Measurements from ENCODE around the gene USP48.
"Not testable (repeated sequence)": the region's sequence is repeated elsewhere in the genome, so short reads cannot be mapped to it uniquely, and the experiment has no call there.

The USP48 gene

DNA sequence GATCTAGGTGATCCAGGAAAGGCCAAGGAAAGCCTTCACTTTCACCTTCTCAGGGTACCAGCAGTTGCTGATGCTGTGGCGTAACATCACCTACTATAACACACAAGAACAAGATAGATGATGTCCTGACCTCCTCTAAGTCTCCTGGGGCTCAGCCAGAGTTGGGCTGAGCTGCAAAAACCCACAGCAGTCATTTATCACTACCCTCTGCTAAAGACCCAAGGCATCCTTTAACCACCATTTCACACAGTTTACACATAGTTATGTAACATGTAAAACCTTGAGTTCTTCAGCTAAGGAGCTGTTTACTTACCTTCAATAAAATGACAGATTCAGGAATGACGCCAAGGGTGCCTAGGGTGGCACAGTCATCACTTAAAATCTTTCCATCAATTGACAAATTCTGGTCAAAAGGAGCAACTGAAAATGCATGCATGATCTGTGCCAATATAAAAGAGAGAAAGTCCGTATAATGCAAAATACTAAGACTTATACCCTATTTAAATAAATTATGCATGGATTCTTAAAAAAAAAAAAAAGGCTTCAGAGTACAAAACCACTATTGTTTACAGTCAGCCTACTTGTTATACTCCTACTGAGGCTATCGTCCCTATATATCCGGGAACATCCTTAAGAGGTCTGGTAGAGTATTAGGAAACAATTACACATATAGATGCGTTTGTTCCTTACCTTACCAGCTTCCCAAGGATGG lies 93.1 kb downstream of the USP48 start:
- DNase-seq: no peak

DNA sequence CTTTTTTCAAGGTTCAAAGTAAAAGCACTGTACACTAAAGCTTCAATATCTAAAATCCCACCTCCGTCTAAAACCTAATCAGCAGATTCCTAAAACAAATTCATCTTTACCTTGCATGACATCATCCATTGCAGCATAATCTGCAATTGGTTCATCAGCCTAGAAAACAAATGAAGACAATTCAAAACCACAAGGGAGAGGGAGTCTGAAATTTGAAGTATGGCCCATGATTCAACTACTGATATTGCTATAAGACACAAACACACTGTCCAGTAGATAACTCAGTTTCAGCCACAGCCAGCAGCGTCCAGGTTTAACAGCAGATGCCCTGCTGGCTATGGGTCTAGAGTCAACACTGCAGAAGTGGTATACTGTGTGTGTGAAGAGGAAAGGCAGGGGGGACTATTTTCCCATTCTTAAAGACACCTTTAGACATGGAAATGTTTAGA lies 95.8 kb downstream of the USP48 start:
- DNase-seq: no peak

- no peak for DNase-seq
These were observed 96.8 kb downstream of the USP48 start for GRCh38 chr1:21685946-21686678.

- DNase-seq: no peak
These were observed 101.5 kb downstream of the USP48 start for GRCh38 chr1:21681426-21681825.

DNA sequence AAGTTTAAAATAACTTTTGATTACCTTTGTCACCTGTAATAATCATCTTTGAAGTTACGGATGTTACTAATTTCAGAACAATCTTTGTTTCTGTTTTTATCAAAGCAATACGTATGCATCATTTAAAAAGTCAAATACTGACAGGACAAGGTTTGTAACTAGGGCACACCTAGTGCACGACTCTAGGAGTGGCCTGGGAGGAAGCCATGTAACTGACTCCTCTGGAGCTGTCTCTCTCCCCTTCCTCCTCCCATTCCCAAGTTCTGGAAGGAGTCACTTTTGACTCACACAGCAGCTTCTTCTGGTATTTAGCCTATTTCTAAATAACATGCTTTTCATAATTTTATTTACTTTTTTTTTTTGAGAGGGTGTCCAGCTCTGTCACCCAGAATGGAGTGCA lies 102.0 kb downstream of the USP48 start:
- no peak for DNase-seq

DNA sequence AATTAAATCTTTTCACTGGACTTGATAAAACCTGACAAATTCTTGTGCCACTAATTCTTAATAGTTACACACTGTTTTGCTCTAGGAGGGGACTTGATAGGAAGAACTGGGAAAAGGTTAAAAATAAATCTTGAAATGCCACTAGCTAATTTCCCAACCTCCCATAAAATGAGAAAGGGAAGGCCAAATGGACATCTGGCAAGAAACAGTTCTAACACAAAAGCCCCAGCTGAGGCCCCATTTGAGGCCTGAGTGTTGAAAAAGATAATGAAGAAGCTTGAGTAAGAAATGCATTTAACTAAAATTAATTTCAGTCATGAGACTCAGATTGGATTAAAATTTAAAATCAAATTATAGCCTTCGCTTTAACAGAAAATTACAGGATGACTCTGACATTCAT lies 102.6 kb downstream of the USP48 start:
- DNase-seq: no peak

DNA sequence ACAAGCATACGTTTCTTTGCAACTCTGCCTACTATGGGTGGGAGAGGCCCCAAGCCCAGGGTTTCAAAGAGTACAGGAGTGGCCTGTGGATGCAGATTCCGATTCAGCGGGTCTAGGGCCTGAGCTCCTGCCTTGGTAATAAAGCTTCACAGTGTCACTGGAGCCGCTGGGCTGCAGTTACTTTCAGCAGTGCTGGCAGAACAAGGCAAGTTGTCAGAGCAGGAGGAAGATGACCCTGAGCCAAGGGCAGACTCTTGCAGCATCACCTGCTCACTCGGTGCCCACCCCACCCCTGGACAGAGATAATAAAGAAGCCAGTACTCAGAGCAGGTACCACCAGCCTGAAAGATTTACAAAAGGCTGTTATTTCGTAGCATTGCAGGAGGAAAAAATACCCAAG lies 105.8 kb downstream of the USP48 start:
- no peak for DNase-seq

DNA sequence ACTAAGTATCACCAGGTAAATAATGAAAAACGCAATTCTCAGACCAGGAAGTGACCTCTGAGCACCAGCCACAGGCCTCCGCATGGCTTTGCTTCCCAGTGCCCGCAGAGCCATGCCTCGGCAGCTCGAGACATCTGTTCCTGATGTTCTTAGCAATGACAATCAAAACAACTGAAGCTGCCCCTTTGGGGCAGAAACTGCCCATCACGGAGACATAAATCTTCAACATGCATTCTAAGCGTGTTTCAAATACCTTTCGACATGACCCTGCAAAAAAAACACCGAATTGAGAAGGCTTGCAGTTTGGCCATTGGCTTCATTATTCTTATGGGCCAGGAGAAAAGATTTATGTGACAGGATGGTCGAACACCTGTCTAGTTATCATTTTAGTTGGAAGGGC lies 108.0 kb downstream of the USP48 start:
- DNase-seq: no peak

DNA sequence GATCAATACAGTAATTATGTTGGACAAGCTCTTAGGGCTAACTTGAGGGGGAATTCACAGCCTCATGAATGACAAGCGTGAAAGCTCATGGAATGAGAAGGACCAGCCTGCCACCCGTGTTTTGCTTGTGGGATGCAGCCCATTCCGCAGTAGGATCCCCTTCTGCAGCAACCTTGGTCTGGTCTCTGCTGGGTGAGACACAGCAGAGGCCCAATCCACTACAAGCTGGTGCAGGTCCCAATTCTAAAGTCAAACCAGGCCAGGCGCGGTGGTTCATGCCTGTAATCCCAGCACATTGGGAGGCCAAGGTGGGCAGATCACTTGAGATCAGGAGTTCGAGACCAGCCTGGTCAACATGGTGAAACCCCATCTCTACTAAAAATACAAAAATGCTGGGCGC lies 109.1 kb downstream of the USP48 start:
- not testable (repeated sequence) for DNase-seq

DNA sequence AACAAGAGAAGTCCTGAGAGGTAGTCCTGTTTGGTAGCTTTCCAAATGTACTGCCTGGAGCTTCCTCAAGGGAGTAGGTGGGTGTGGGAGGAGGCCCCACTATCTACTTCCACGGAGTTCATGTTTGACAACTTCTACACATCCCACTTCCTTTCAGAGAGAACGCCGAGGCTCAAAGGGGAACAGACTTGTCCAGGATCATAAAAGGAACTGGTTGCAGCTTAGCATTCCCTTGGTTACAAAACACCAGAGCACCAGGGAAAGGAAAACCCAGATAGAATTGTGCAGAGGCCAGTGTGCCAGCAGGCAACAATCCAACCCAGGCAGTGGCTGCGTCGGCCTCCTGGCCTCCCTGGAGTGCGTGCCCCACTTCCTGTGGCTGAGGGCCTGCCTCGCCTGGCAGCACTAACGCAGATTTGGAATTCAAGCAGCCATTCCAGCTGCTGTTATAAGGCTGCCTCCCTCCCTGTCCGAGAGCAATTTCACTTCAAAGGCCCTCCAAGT lies 109.6 kb downstream of the USP48 start:
- no peak for DNase-seq

- DNase-seq: no peak
These were observed 110.3 kb downstream of the USP48 start for GRCh38 chr1:21672478-21673276.

DNA sequence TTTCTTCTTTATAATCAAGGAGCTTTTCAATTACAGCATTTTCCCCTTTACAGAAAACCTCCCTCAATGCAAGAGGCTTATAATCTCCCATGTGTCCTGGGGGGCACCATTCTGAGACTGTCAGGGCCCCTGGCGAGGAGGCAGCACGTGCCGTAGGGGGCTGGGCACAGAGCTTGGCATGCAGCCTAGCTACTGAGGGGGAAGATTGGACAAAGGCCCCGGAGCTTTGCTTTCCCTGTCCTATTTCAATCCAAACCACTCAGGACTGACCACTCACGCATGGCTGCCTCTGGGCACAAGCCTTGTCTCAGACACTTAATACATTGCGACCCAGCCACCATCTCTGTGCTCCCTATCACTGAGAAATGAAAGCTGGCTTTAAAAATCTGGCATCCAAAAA lies 111.0 kb downstream of the USP48 start:
- DNase-seq: no peak

- no peak for DNase-seq
These were observed 111.7 kb downstream of the USP48 start for GRCh38 chr1:21670956-21671902.

DNA sequence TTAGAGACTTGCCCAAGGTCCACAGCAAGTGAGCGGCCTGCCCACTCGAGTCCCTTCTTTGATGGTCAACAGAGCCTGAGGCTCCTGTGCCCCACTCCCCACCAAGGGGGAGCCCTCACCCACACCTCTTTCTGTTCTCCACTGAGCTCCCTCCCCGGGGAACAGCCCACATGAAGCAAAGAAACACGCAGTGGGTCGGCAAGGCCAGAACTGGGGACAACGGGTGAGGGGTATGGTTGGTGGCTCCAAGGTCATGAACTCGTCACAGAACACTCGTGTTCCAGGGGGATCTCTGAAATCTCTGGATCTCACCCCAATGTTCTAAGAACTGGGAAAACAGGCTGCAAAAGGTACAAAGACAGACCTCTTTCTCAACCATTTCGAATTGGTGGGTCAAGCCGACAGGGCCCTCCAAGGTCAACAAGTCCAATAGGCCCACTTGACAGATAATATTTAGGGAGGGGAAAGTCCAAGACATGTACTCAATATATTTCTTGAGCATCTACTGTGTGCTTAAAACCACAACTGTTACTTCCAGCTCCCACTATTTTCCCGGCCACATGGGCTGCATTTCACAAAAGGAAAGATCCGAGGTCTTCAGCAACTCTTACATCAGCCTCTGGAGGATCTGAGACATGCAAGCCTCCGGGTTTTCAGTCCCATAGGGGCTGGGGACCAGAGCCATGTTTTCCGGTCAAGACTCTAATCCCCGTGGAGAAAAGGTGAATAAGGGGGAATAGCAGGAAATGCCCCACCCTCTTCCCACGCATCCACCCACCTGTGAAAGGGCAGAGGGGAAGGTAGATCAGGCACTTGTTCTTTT lies 112.7 kb downstream of the USP48 start:
- DNase-seq: no peak

DNA sequence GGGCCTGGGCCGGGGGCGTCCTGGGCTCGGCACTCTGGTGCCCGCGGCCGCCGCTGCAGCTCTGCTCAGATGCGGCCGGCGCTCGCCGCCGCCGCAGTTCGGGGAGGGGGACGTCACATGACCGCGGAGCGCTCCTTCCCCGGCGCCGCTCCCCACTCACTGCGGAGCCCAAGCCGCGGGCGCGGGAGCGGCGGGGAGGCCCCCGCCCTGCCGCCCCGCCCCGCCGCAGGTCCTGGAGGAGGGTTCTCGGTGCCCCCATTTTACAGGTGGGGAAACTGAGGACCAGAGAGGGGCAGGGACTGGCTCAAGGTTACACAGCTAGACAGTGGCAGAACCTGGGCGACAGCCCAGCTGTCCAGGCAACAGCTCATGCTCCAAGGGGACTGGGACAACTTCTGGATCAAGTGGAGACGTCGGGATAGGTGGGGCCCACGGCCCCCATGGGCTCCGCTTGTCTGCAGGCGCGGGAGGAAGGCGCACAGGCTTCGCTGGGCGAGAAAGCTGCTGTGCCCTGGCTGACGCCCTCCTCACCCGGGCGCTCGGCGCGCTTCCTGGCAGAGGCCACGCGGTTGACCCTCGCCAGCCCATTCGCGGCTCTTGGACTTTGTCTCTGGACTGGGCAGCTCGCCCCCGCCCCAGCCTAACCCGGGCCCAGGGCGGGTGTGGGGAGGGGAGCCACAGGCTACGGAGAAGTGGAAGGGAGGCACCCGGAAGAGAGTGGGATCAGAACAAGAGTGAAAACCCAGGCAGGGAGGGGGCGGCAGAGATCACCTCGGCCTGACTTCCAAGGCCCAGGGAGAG lies 113.5 kb downstream of the USP48 start, which contains the start of gene RAP1GAP:
Gene RAP1GAP, minus strand, starts transcription at position 100 of the 801 bp plus-strand sequence. CDS start 49,325 bp downstream, outside the sequence.
- DNase-seq: peak; percentile 18

- DNase-seq: no peak
These were observed 114.0 kb downstream of the USP48 start for GRCh38 chr1:21668951-21669257.

- no peak for DNase-seq
These were observed 114.6 kb downstream of the USP48 start for GRCh38 chr1:21668232-21668950.

- no peak for DNase-seq
These were observed 115.4 kb downstream of the USP48 start for GRCh38 chr1:21667348-21668231.
